HCT116 (cell line): ENCODE results near the gene MXRA8. TPM values are rescaled to one million over a fixed set of nuclear protein-coding genes. Genes with fewer than 3 reads are reported as not detected.

Experiments used
- ATAC-seq: fragments of 200-7000 bp; cut with Tn5 transposase; 2 replicates; pipeline ENCODE4 v1.9.1; 2020; ENCODE audit warnings: mild to moderate bottlenecking, moderate library complexity
- BruUV-seq: library from RNA; stranded (reverse); fragments of 400-500 nt; replicated peaks from 2 replicates; lab custom pipeline; 2021; lab: Mats Ljungman, UMichigan
- CTCF ChIA-PET: fragments of 300-600 bp; sonication (Branson Sonifier 250); formaldehyde crosslinking; loops from one replicate; lab custom pipeline; 2021; ENCODE audit warnings: antibody characterized with exemption; lab: Charles Lee
- POLR2A ChIA-PET: fragments of 300-600, 350-600 bp; sonication (Branson Sonifier 250); formaldehyde crosslinking; loops from one replicate; lab custom pipeline; 2021; ENCODE audit warnings: antibody characterized with exemption; lab: Charles Lee
- RAD21 ChIA-PET, 2 experiments: fragments of 300-600 bp; sonication (Branson Sonifier 250); formaldehyde crosslinking; loops; one replicate each; lab custom pipeline; 2023; ENCODE audit warnings: low total read pairs in 2 of 2; ENCODE audit not compliant: uncharacterized antibody in 2 of 2, unreplicated experiment in 2 of 2, low non-redundant PET in 1 of 2; lab: Charles Lee
- DNase-seq: peaks from one replicate; pipeline ENCODE4 v3.0.0-alpha.2; 2010; ENCODE audit warnings: low read depth, low spot score
- H2AFZ ChIP-seq: fragments of 200-600 bp; shearing (Covaris generic), sonication (generic); 2 replicates; pipeline ENCODE4 v1.6.1; 2017; ENCODE audit warnings: low read depth, mixed run types, mixed read lengths, antibody characterized with exemption, low read length; ENCODE audit not compliant: poor library complexity, severe bottlenecking
- H3K27ac ChIP-seq: 2 replicates; pipeline ENCODE4 v1.5.1; 2012; ENCODE audit warnings: low read depth, low read length
- H3K27me3 ChIP-seq: fragments of 200-600 bp; sonication (generic); 2 replicates; pipeline ENCODE4 v1.6.1; 2016; ENCODE audit warnings: mixed run types, low read length, mixed read lengths; ENCODE audit not compliant: insufficient read depth
- H3K36me3 ChIP-seq, 2 experiments: fragments of 200-500 bp in 1 of 2; fragments of 200-600 bp in 1 of 2; sonication (Bioruptor generic) in 1 of 2; sonication (generic) in 1 of 2; 2 replicates each; pipeline versions ENCODE4 v1.5.1 to v1.6.1; 2014 to 2016; ENCODE audit warnings: low read length in 2 of 2, inconsistent platforms in 1 of 2, mixed read lengths in 1 of 2, mixed run types in 1 of 2; ENCODE audit not compliant: insufficient read depth in 2 of 2, control insufficient read depth in 1 of 2
- H3K4me1 ChIP-seq, 2 experiments: fragments of 200-600 bp in 1 of 2; sonication (generic) in 1 of 2; 2 replicates each; pipeline versions ENCODE4 v1.5.1 to v1.6.1; 2012 to 2017; ENCODE audit warnings: low read length in 2 of 2, inconsistent platforms in 1 of 2, mild to moderate bottlenecking in 1 of 2, mixed read lengths in 1 of 2, mixed run types in 1 of 2, moderate library complexity in 1 of 2; ENCODE audit not compliant: insufficient read depth in 2 of 2, control insufficient read depth in 1 of 2
- H3K4me2 ChIP-seq: fragments of 200-600 bp; sonication (generic); 2 replicates; pipeline ENCODE4 v1.6.1; 2017; ENCODE audit warnings: mixed run types, low read length, mixed read lengths
- H3K4me3 ChIP-seq, 2 experiments: fragments of 200-600 bp in 1 of 2; sonication (generic) in 1 of 2; replicated peaks in 1 of 2; 2 replicates each; pipeline ENCODE4 v1.5.1; 2011 to 2016; ENCODE audit warnings: low read length in 2 of 2, control low read depth in 1 of 2, low read depth in 1 of 2, mild to moderate bottlenecking in 1 of 2, mixed read lengths in 1 of 2, mixed run types in 1 of 2
- H3K79me2 ChIP-seq: fragments of 200-600 bp; sonication (generic); 2 replicates; pipeline ENCODE4 v1.6.1; 2017; ENCODE audit warnings: mild to moderate bottlenecking, mixed run types, low read length, moderate library complexity, mixed read lengths; ENCODE audit not compliant: insufficient read depth
- H3K9ac ChIP-seq: fragments of 200-600 bp; sonication (generic); 2 replicates; pipeline ENCODE4 v1.6.1; 2016; ENCODE audit warnings: low read length, mixed read lengths
- H3K9me2 ChIP-seq: fragments of 200-600 bp; sonication (generic), shearing (Covaris generic); 2 replicates; pipeline ENCODE4 v1.6.1; 2017; ENCODE audit warnings: mixed run types, mild to moderate bottlenecking, moderate library complexity; ENCODE audit not compliant: insufficient read depth
- H3K9me3 ChIP-seq, 2 experiments: fragments of 200-500 bp in 1 of 2; fragments of 200-600 bp in 1 of 2; sonication (Bioruptor generic) in 1 of 2; sonication (generic) in 1 of 2; 2 replicates each; pipeline ENCODE4 v1.6.1; 2014 to 2017; ENCODE audit warnings: low read length in 2 of 2, mixed read lengths in 2 of 2, inconsistent platforms in 1 of 2, low read depth in 1 of 2, mild to moderate bottlenecking in 1 of 2, mixed run types in 1 of 2, moderate library complexity in 1 of 2; ENCODE audit not compliant: control insufficient read depth in 1 of 2, insufficient read depth in 1 of 2
- H4K20me1 ChIP-seq: fragments of 200-600 bp; sonication (generic), shearing (Covaris generic); 2 replicates; pipeline ENCODE4 v1.6.1; 2017; ENCODE audit warnings: mixed run types, mild to moderate bottlenecking, moderate library complexity; ENCODE audit not compliant: insufficient read depth
- CBX3 ChIP-seq: IDR thresholded peaks from 2 replicates; pipeline ENCODE4 v1.6.1; 2012; ENCODE audit warnings: low read depth
- CEBPB ChIP-seq: IDR thresholded peaks from 2 replicates; pipeline ENCODE4 v1.6.1; 2012; ENCODE audit warnings: low read depth
- CTCF ChIP-seq, 3 experiments: fragments of 200-600 bp in 1 of 3; sonication (generic) in 1 of 3; IDR thresholded peaks in 2 of 3; conservative IDR thresholded peaks in 1 of 3; 2 replicates each; pipeline ENCODE4 v1.5.1; 2012 to 2017; ENCODE audit warnings: low read depth in 2 of 3, low read length in 2 of 3, antibody characterized with exemption in 1 of 3, borderline replicate concordance in 1 of 3, control low read depth in 1 of 3, mild to moderate bottlenecking in 1 of 3, mixed read lengths in 1 of 3, mixed run types in 1 of 3, moderate library complexity in 1 of 3; ENCODE audit not compliant: insufficient read depth in 1 of 3
- JUND ChIP-seq: IDR thresholded peaks from 2 replicates; pipeline ENCODE4 v1.6.1; 2012
- POLR2AphosphoS5 ChIP-seq: IDR thresholded peaks from 2 replicates; pipeline ENCODE4 v1.6.1; 2011; ENCODE audit warnings: mild to moderate bottlenecking, low read depth, low read length, moderate library complexity
- SIN3A ChIP-seq: IDR thresholded peaks from 2 replicates; pipeline ENCODE4 v1.6.1; 2012; ENCODE audit warnings: low read depth
- SP1 ChIP-seq: IDR thresholded peaks from 2 replicates; pipeline ENCODE4 v1.6.1; 2012; ENCODE audit warnings: low read depth
- SRF ChIP-seq: IDR thresholded peaks from 2 replicates; pipeline ENCODE4 v1.6.1; 2012; ENCODE audit warnings: low read depth
- TCF7L2 ChIP-seq: IDR thresholded peaks from 2 replicates; pipeline ENCODE4 v1.7.0; 2011; ENCODE audit warnings: borderline replicate concordance, inconsistent platforms; ENCODE audit not compliant: insufficient read depth, insufficient read length; ENCODE audit errors: extremely low read depth
- YY1 ChIP-seq: IDR thresholded peaks from 2 replicates; pipeline ENCODE4 v1.6.1; 2011; ENCODE audit warnings: low read length, low read depth, moderate library complexity, mild to moderate bottlenecking; ENCODE audit not compliant: insufficient replicate concordance; ENCODE audit errors: extremely low read depth
- ZFX ChIP-seq: fragments of 450-650 bp; IDR thresholded peaks from 2 replicates; pipeline ENCODE4 v1.6.1; 2017
- intact Hi-C: fragments of 100-400 bp; cut with micrococcal nuclease; formaldehyde crosslinking; loops from 2 replicates; pipeline ENCODE4 v1.10.0; 2022
- total RNA-seq: library from RNA; stranded (reverse); gene quantifications from one replicate; pipeline ENCODE4 v1.2.1, GENCODE V29; 2021; ENCODE audit not compliant: unreplicated experiment

Gene MXRA8
- total RNA-seq, 1 experiment from 2014 or later: 0.74 TPM

- H3K27ac ChIP-seq: peak overlapping the region; percentile 18; the same call in 1 of the 2 replicates
- ATAC-seq (no peak), DNase-seq (no peak)
- no peak overlapping the region for H2AFZ ChIP-seq
- no peaks in the 10 kb centered on the region for H3K9me2 ChIP-seq
- H4K20me1 ChIP-seq: no peaks in the 10 kb centered on the region
- H3K36me3 ChIP-seq: no peaks in the 10 kb centered on the region
- peak overlapping the region; percentile 49 for H3K4me2 ChIP-seq
- TF ChIP-seq CBX3 (no peak), SIN3A (no peak)
- H3K4me3 ChIP-seq: no peak overlapping the region; a peak in 1 of 4 replicates
- intact Hi-C loops: no loop called here
- peaks cover 21% of the 10 kb centered on the region for H3K79me2 ChIP-seq
- ChIA-PET CTCF (no interaction called here), POLR2A (no interaction called here), RAD21 (no interaction called here)
- H3K4me1 ChIP-seq: peaks cover 18 to 52% of the 10 kb centered on the region in 2 experiments
- BruUV-seq: no TSS peak
- no peak overlapping the region for H3K9ac ChIP-seq
- H3K27me3 ChIP-seq: no peaks in the 10 kb centered on the region
- H3K9me3 ChIP-seq: no peaks in the 10 kb centered on the region
These were observed 6.6 kb downstream of the MXRA8 start for GRCh38 chr1:1351511-1352427.

GRCh38 chr1:1349256-1350012, 8.9 kb downstream of the MXRA8 start, which contains the start of gene DVL1:
TSS of gene DVL1 (minus strand) at chr1:1349418. CDS start at chr1:1349065, 353 bp downstream.
- no TSS peak for BruUV-seq
- ChIA-PET POLR2A (no interaction called here), CTCF (no interaction called here), RAD21 (no interaction called here)
- no peaks in the 10 kb centered on the region for H3K36me3 ChIP-seq
- H3K9ac ChIP-seq: peak within 1 kb of the TSS; percentile 85
- H3K4me3 ChIP-seq: peak within 1 kb of the TSS; percentile 80 to 87
- no peaks in the 10 kb centered on the region for H3K9me3 ChIP-seq
- intact Hi-C loops: loop anchor here (5.0 to 10.0 kb wide), 3 partner anchors 42 to 277 kb away; partner anchors contain the start of genes ACAP3, MIB2, PUSL1 and RNF223
- H3K27ac ChIP-seq: peak within 1 kb of the TSS; percentile 100
- ATAC-seq (peak; percentile 29), DNase-seq (no peak)
- no peaks in the 10 kb centered on the region for H4K20me1 ChIP-seq
- no peaks in the 10 kb centered on the region for H3K27me3 ChIP-seq
- no peak within 1 kb of the TSS for H2AFZ ChIP-seq
- H3K79me2 ChIP-seq: peaks cover 42% of the 10 kb centered on the region
- H3K9me2 ChIP-seq: no peaks in the 10 kb centered on the region
- TF ChIP-seq POLR2AphosphoS5: peak; percentile 69
- TF ChIP-seq JUND: no peak
- no peak for TF ChIP-seq TCF7L2
- TF ChIP-seq YY1: no peak
- no peak for TF ChIP-seq SRF
- TF ChIP-seq ZFX: peak; percentile 66
- no peak for TF ChIP-seq CEBPB
- TF ChIP-seq CTCF (IDR thresholded peaks at IDR 0.05 in 2 of 3, conservative IDR thresholded peaks at IDR 0.05 in 1 of 3; ENCODE audit: borderline replicate concordance in 1 of 3, insufficient read depth in 1 of 3, low read depth in 2 of 3, low read length in 2 of 3): peak in 2 of 3 experiments; percentile 32 to 48; a peak in 3 of 6 replicates
- TF ChIP-seq SP1: no peak
- H3K4me2 ChIP-seq: peak within 1 kb of the TSS; percentile 96
- H3K4me1 ChIP-seq: peaks cover 38 to 67% of the 10 kb centered on the region in 2 experiments
